NCI-H2107 (cell line): ENCODE data around the gene TTR.

Experiments used
- DNase-seq: peaks from one replicate; lab custom pipeline; 2025; lab: John Stamatoyannopoulos, UW

The TTR gene

GRCh38 chr18:31616586-31616985 is 24.9 kb downstream of the TTR start:
- DNase-seq: no peak

DNA sequence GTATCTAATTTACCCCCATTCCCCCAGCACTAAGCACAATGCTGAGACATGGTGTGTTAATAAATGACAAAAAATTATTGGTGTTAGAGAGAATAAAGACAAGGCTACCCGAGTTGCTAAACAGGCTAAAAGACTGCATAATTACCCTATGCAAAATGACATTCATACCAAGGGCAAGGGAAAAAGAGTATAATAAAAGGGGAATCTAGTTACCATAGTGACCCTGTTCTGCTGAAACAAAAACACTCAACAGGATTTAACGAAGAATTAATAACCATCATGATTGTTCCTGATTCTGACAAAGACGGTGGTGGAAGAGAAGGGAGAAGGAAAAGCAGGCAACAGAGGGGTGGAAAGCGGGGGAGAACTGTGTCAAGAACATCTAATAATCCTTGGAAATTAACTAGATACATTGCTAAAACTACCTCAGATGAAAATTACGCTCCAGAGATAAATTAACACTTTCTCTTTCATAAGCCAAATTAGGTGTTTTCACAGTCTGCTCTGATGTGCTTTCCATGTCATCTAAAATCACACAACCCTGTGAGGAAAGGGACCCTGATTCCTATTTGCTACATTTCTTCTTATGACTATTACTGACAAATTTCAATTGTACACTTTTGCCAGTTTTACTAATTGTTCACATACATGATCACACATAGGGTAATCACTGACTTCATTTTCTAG is 25.5 kb downstream of the TTR start:
- no peak for DNase-seq

GRCh38 chr18:31618801-31619200 is 27.1 kb downstream of the TTR start:
- DNase-seq: no peak

DNA sequence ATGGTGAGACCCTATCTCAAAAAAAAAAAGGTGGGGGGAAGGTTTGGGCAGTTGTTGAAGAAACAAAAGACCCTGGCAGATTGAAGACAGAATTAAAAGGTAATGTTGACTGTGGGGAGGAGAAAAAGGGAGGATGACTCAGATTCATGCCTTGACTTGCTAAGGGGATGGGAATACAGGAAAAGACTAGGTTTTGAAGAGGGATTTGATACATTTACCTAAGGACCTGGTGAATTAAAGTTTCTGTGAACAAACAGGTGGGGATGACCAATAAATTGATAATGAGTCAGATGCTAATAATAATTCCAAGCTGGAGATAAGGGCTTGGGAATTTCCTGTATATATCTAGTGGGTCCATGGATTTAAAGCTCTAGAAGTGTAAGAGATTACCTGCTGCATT is 27.6 kb downstream of the TTR start:
- DNase-seq: no peak

- no peak for DNase-seq
Observed at GRCh38 chr18:31624892-31625640, 33.4 kb downstream of the TTR start.

DNA sequence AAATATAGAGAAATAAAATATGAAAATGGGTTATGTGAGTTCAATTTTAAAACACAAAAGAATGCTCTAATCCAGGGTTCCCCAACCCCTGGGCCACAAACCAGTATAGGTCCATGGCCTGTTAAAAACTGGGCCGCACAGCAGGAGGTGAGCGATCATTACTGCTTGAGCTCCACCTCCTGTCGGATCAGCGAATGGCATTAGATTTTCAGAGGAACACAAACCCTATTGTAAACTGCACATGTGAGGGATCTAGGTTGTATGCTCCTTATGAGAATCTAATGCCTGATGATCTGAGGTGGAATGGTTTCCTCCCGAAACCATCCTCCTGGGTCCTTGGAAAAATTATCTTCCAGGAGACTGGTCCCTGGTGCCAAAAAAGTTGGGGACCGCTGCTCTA is 34.7 kb downstream of the TTR start:
- DNase-seq: no peak

DNA sequence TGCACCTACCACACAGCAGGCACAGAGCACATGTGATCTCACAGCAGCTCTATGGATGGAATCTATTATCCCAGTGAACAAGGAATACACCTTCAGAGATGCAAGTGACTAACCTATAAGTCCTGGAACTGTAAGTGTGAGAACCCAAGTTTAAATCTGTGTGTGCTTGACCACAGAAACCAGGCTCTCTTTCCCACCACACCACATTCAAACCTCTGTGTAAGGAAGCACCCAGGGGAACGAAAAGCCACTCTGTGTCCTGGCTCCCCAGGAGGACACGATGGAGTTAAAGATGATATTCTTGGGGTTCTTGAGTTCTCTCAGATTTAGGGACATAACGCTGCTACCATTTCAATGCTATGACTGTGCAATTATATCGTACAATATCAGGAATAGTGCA is 38.9 kb downstream of the TTR start:
- no peak for DNase-seq

DNA sequence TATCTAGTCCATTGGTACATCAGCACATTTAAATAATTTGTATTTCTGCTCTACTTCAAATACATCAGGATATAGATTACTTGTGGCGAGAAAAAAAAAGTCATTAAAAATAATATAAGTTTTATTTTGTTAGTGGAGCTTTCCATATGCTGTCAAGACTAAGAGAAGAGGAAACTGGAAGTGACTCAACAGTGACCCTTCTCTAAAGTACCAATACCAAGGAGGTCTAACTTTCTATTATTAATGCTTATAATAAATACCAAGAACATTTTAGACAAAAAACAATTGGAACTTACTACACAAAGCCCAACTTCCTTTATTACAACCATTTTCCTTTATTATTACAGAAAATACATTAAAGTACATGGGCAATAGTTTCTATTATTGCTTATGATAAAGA is 39.8 kb downstream of the TTR start:
- DNase-seq: no peak

- DNase-seq: no peak
Observed at GRCh38 chr18:31632356-31632755, 40.7 kb downstream of the TTR start.

- no peak for DNase-seq
Observed at GRCh38 chr18:31633392-31634330, 42.0 kb downstream of the TTR start.

DNA sequence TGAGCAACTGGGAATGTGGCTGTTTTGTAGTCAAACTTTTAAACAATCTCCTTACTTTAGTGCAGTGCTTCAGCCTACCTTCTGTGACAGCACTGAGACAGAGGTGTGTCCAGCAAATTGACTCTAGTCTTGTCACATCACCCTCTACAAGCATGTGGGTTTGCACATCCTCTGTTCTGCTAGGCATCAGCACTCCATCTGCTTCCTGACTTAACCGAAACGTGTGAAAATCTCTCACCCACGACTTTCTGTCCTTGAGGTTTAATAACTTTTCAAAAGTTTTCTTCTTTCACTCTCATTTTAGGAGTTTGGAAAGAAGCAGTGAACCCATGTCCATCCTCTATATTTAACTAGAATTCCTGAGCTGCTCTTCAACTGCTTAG is 42.6 kb downstream of the TTR start:
- DNase-seq: no peak

DNA sequence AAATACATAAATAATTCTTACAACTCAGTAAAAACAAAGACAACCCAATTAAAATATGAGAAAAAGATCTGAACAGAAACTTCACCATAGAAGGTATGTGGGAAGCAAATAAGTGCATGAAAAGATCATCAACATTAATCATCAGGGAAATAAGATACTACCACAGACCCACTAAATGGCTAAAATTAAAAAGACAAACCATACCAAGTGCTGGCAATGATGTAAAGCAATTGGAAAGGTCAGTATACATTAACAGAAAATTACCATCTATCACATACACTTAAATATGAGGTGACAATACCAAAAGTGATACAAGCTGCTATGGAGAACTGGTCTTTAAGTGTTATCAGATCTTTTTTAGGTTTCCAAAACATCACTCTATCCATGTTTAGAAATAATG is 44.7 kb downstream of the TTR start:
- no peak for DNase-seq

GRCh38 chr18:31637445-31637844 is 45.8 kb downstream of the TTR start:
- DNase-seq: no peak

- no peak for DNase-seq
Observed at GRCh38 chr18:31643003-31643402, 51.3 kb downstream of the TTR start.

- no peak for DNase-seq
Observed at GRCh38 chr18:31645411-31645810, 53.7 kb downstream of the TTR start.

DNA sequence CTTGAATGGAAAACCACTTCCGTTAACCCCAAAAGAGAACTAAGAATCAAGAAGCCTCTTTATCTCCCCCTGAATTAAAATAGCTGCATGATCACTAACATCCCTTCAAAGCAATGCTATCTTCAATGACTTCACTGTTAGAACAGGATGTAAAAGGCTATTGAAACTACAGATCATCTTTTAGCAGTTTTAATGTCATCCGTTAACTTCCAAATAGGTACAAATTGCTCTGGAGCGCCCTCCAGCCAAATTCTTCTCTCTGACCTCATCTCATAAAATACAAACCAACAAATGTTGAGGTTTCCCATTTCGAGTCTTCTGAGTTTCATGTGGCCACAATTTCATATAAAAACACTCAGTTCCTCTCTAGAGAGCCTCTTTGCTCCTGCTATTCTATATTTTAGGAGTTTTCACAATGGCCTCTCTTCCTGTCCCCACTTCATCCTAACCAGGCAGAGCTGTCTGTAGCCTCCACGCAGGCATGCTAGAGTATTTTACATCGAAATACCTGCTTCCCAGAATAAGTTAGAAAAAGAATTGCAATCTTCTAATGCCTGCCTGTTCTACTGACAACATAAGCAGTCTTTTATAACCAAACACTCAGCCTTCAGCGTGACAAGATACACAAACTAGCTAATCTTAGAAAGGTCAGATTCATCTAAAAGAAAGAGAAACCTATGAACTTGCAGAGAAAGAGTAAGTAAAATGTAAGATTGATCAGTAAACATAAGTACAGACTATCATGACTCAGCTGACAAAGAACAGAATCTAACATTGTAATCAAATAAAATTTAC is 54.9 kb downstream of the TTR start:
- DNase-seq: no peak

DNA sequence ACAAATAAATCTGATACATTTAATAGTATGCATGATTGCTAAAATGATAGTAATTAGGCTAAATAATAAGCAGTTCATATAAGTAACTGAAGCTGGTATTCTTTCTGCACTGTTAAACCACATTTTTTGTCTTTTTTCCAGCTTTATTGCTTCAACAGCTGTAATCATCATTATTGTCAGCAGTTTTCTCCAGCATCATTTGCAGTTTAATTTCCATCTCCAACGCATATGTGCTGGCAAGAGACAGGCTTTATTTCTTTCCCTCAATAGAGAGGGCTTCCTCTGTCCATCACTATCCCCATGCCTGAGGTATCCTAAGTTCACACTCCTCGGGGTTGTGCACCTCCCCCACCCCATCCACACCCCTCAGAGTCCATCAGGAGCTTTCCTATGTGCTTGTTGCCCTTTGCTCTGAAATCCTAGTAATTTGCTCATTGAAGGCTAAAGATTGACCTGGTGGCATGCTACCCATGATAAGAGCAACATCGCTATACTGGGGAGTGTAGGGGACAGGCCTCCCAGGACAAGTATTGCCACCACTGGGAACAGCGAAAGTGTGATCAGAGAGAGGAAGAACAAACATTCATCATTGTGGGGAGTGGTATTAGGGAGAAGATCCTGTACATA is 55.6 kb downstream of the TTR start:
- no peak for DNase-seq
